ENCODE measurements around the gene TRPC3.

DNA sequence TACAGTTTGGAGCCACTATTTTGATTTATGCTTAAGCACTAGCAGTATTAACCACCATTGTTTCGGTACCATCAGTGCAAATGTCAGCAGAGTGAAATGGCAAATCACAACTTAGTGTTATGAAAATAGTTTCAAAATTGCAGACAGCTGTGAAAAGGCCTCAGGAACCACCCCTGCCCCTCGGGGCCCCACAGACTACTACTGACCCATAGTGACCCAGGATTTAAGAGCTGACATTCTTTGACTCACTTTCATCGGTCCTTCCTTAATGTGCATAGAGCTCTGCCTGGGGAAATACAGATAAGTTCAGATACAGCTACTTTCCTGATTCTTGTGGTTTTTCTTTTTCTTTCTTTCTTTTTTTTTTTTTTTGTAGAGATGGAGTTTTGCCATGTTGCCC, 78.3 kb downstream of the TRPC3 start:
- TF ChIP-seq, protein P1, sequence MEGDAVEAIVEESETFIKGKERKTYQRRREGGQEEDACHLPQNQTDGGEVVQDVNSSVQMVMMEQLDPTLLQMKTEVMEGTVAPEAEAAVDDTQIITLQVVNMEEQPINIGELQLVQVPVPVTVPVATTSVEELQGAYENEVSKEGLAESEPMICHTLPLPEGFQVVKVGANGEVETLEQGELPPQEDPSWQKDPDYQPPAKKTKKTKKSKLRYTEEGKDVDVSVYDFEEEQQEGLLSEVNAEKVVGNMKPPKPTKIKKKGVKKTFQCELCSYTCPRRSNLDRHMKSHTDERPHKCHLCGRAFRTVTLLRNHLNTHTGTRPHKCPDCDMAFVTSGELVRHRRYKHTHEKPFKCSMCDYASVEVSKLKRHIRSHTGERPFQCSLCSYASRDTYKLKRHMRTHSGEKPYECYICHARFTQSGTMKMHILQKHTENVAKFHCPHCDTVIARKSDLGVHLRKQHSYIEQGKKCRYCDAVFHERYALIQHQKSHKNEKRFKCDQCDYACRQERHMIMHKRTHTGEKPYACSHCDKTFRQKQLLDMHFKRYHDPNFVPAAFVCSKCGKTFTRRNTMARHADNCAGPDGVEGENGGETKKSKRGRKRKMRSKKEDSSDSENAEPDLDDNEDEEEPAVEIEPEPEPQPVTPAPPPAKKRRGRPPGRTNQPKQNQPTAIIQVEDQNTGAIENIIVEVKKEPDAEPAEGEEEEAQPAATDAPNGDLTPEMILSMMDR (IDR thresholded peaks at IDR 0.05), result no peak
- TF ChIP-seq EZH2phosphoT487 (IDR thresholded peaks at IDR 0.05), result no peak
